ENCODE measurements around the gene ANKMY2.

Gene ANKMY2

GRCh38 chr7:16670021-16670420 lies 24.5 kb upstream of the ANKMY2 start:
- CTCF ChIA-PET, result no interaction called here
- DNase-seq, result no peak
- no peak overlapping the region for H3K27ac ChIP-seq (ENCODE audit: insufficient read depth in 1 of 2, low read depth in 1 of 2, low read length in 2 of 2, poor library complexity in 1 of 2, severe bottlenecking in 2 of 2)
- no peaks in the 10 kb centered on the region for H3K27me3 ChIP-seq (replicated peaks in 2 of 5; ENCODE audit: control insufficient read depth in 4 of 5, insufficient read depth in 5 of 5, low read length in 4 of 5)
- POLR2A ChIA-PET, result no interaction called here
- WGBS (ENCODE audit: insufficient coverage), result no CpG with 5 or more reads among the region's 1 CpG
- H3K4me1 ChIP-seq (ENCODE audit: control extremely low read depth in 1 of 4, control insufficient read depth in 4 of 4, insufficient read depth in 4 of 4, low read length in 3 of 4), result peaks cover 0 to 11% (median 3%) of the 10 kb centered on the region in 4 experiments
- H3K4me3 ChIP-seq (ENCODE audit: control insufficient read depth in 1 of 7, extremely low read depth in 1 of 7, insufficient read depth in 4 of 7, low read depth in 2 of 7, low read length in 6 of 7), result no peak overlapping the region
- H3K36me3 ChIP-seq (ENCODE audit: control insufficient read depth in 4 of 4, insufficient read depth in 4 of 4, low read length in 3 of 4), result peaks cover 23 to 63% (median 38%) of the 10 kb centered on the region in 4 experiments
- peaks cover 0 to 3% (median 0%) of the 10 kb centered on the region in 5 experiments for H3K9me3 ChIP-seq (ENCODE audit: control extremely low read depth in 1 of 5, control insufficient read depth in 4 of 5, insufficient read depth in 2 of 5, low read depth in 1 of 5, low read length in 4 of 5)

GRCh38 chr7:16669581-16669980 lies 24.0 kb upstream of the ANKMY2 start:
- CTCF ChIA-PET, result interaction anchor here (0.9 kb wide), 1 partner anchor 11 kb away, joined by 3 read pairs; no protein-coding TSS in a partner anchor
- Histone ChIP-seq H3K4me1 (ENCODE audit: control extremely low read depth in 1 of 4, control insufficient read depth in 4 of 4, insufficient read depth in 4 of 4, low read length in 3 of 4) (peaks cover 0 to 11% (median 3%) of the 10 kb centered on the region in 4 experiments), H3K27me3 (replicated peaks in 2 of 5; ENCODE audit: control insufficient read depth in 4 of 5, insufficient read depth in 5 of 5, low read length in 4 of 5) (no peaks in the 10 kb centered on the region), H3K36me3 (ENCODE audit: control insufficient read depth in 4 of 4, insufficient read depth in 4 of 4, low read length in 3 of 4) (peaks cover 20 to 60% (median 37%) of the 10 kb centered on the region in 4 experiments), H3K4me3 (ENCODE audit: control insufficient read depth in 1 of 7, extremely low read depth in 1 of 7, insufficient read depth in 4 of 7, low read depth in 2 of 7, low read length in 6 of 7) (no peak overlapping the region), H3K27ac (ENCODE audit: insufficient read depth in 1 of 2, low read depth in 1 of 2, low read length in 2 of 2, poor library complexity in 1 of 2, severe bottlenecking in 2 of 2) (no peak overlapping the region), H3K9me3 (ENCODE audit: control extremely low read depth in 1 of 5, control insufficient read depth in 4 of 5, insufficient read depth in 2 of 5, low read depth in 1 of 5, low read length in 4 of 5) (peaks cover 0 to 3% (median 0%) of the 10 kb centered on the region in 5 experiments)
- DNase-seq, result no peak
- WGBS (ENCODE audit: insufficient coverage), result 100% methylated on average over 1 of the region's 2 CpGs
- POLR2A ChIA-PET, result no interaction called here

GRCh38 chr7:16668978-16669377 lies 23.4 kb upstream of the ANKMY2 start:
- peaks cover 0 to 3% (median 0%) of the 10 kb centered on the region in 5 experiments for H3K9me3 ChIP-seq (ENCODE audit: control extremely low read depth in 1 of 5, control insufficient read depth in 4 of 5, insufficient read depth in 2 of 5, low read depth in 1 of 5, low read length in 4 of 5)
- 98% methylated on average over 5 of the region's 5 CpGs for WGBS (ENCODE audit: insufficient coverage)
- peaks cover 17 to 60% (median 36%) of the 10 kb centered on the region in 4 experiments for H3K36me3 ChIP-seq (ENCODE audit: control insufficient read depth in 4 of 4, insufficient read depth in 4 of 4, low read length in 3 of 4)
- no peaks in the 10 kb centered on the region for H3K27me3 ChIP-seq (replicated peaks in 2 of 5; ENCODE audit: control insufficient read depth in 4 of 5, insufficient read depth in 5 of 5, low read length in 4 of 5)
- H3K4me1 ChIP-seq (ENCODE audit: control extremely low read depth in 1 of 4, control insufficient read depth in 4 of 4, insufficient read depth in 4 of 4, low read length in 3 of 4), result peaks cover 0 to 11% (median 3%) of the 10 kb centered on the region in 4 experiments
- no peak for DNase-seq
- CTCF ChIA-PET, result interaction anchor here (0.9 kb wide), 1 partner anchor 11 kb away, joined by 3 read pairs; no protein-coding TSS in a partner anchor
- POLR2A ChIA-PET, result no interaction called here
- H3K4me3 ChIP-seq (ENCODE audit: control insufficient read depth in 1 of 7, extremely low read depth in 1 of 7, insufficient read depth in 4 of 7, low read depth in 2 of 7, low read length in 6 of 7), result no peak overlapping the region
- H3K27ac ChIP-seq (ENCODE audit: insufficient read depth in 1 of 2, low read depth in 1 of 2, low read length in 2 of 2, poor library complexity in 1 of 2, severe bottlenecking in 2 of 2), result peak overlapping the region in 1 of 2 experiments; percentile 25

GRCh38 chr7:16668049-16668858 lies 22.7 kb upstream of the ANKMY2 start:
- Histone ChIP-seq H3K9me3 (ENCODE audit: control extremely low read depth in 1 of 5, control insufficient read depth in 4 of 5, insufficient read depth in 2 of 5, low read depth in 1 of 5, low read length in 4 of 5) (peaks cover 0 to 3% (median 0%) of the 10 kb centered on the region in 5 experiments), H3K27me3 (replicated peaks in 2 of 5; ENCODE audit: control insufficient read depth in 4 of 5, insufficient read depth in 5 of 5, low read length in 4 of 5) (no peaks in the 10 kb centered on the region), H3K27ac (ENCODE audit: insufficient read depth in 1 of 2, low read depth in 1 of 2, low read length in 2 of 2, poor library complexity in 1 of 2, severe bottlenecking in 2 of 2) (peak overlapping the region in 1 of 2 experiments; percentile 25), H3K4me1 (ENCODE audit: control extremely low read depth in 1 of 4, control insufficient read depth in 4 of 4, insufficient read depth in 4 of 4, low read length in 3 of 4) (peaks cover 0 to 11% (median 3%) of the 10 kb centered on the region in 4 experiments), H3K4me3 (ENCODE audit: control insufficient read depth in 1 of 7, extremely low read depth in 1 of 7, insufficient read depth in 4 of 7, low read depth in 2 of 7, low read length in 6 of 7) (no peak overlapping the region), H3K36me3 (ENCODE audit: control insufficient read depth in 4 of 4, insufficient read depth in 4 of 4, low read length in 3 of 4) (peaks cover 15 to 60% (median 36%) of the 10 kb centered on the region in 4 experiments)
- DNase-seq, result peak in 2 of 3 donors; percentile 59 to 63
- ChIA-PET CTCF (interaction anchor here (0.9 to 2.0 kb wide), 4 partner anchors 10 to 23 kb away, joined by 3 to 4 read pairs (median 4); no protein-coding TSS in a partner anchor), POLR2A (no interaction called here)
- 84% methylated on average over 8 of the region's 11 CpGs for WGBS (ENCODE audit: insufficient coverage)

GRCh38 chr7:16667355-16667754 lies 21.8 kb upstream of the ANKMY2 start:
- H3K4me3 ChIP-seq (ENCODE audit: control insufficient read depth in 1 of 7, extremely low read depth in 1 of 7, insufficient read depth in 4 of 7, low read depth in 2 of 7, low read length in 6 of 7), result no peak overlapping the region
- ChIA-PET CTCF (interaction anchor here (0.9 to 2.0 kb wide), 5 partner anchors 9 to 72 kb away, joined by 3 to 4 read pairs (median 3); no protein-coding TSS in a partner anchor), POLR2A (no interaction called here)
- H3K4me1 ChIP-seq (ENCODE audit: control extremely low read depth in 1 of 4, control insufficient read depth in 4 of 4, insufficient read depth in 4 of 4, low read length in 3 of 4), result peaks cover 0 to 15% (median 6%) of the 10 kb centered on the region in 4 experiments
- no peak for DNase-seq
- H3K36me3 ChIP-seq (ENCODE audit: control insufficient read depth in 4 of 4, insufficient read depth in 4 of 4, low read length in 3 of 4), result peaks cover 12 to 56% (median 32%) of the 10 kb centered on the region in 4 experiments
- no peak overlapping the region for H3K27ac ChIP-seq (ENCODE audit: insufficient read depth in 1 of 2, low read depth in 1 of 2, low read length in 2 of 2, poor library complexity in 1 of 2, severe bottlenecking in 2 of 2)
- WGBS (ENCODE audit: insufficient coverage), result no CpG with 5 or more reads among the region's 3 CpGs
- H3K9me3 ChIP-seq (ENCODE audit: control extremely low read depth in 1 of 5, control insufficient read depth in 4 of 5, insufficient read depth in 2 of 5, low read depth in 1 of 5, low read length in 4 of 5), result peaks cover 0 to 3% (median 0%) of the 10 kb centered on the region in 5 experiments
- no peaks in the 10 kb centered on the region for H3K27me3 ChIP-seq (replicated peaks in 2 of 5; ENCODE audit: control insufficient read depth in 4 of 5, insufficient read depth in 5 of 5, low read length in 4 of 5)

GRCh38 chr7:16661924-16662323 lies 16.4 kb upstream of the ANKMY2 start:
- 100% methylated on average over 1 of the region's 1 CpG for WGBS (ENCODE audit: insufficient coverage)
- no peak overlapping the region for H3K4me3 ChIP-seq (ENCODE audit: control insufficient read depth in 1 of 7, extremely low read depth in 1 of 7, insufficient read depth in 4 of 7, low read depth in 2 of 7, low read length in 6 of 7)
- ChIA-PET POLR2A (no interaction called here), CTCF (interaction anchor here (1.0 kb wide), 1 partner anchor 13 kb away, joined by 3 read pairs; no protein-coding TSS in a partner anchor)
- H3K36me3 ChIP-seq (ENCODE audit: control insufficient read depth in 4 of 4, insufficient read depth in 4 of 4, low read length in 3 of 4), result peaks cover 0 to 17% (median 8%) of the 10 kb centered on the region in 4 experiments
- H3K9me3 ChIP-seq (ENCODE audit: control extremely low read depth in 1 of 5, control insufficient read depth in 4 of 5, insufficient read depth in 2 of 5, low read depth in 1 of 5, low read length in 4 of 5), result no peaks in the 10 kb centered on the region
- peaks cover 6 to 31% (median 19%) of the 10 kb centered on the region in 4 experiments for H3K4me1 ChIP-seq (ENCODE audit: control extremely low read depth in 1 of 4, control insufficient read depth in 4 of 4, insufficient read depth in 4 of 4, low read length in 3 of 4)
- H3K27ac ChIP-seq (ENCODE audit: insufficient read depth in 1 of 2, low read depth in 1 of 2, low read length in 2 of 2, poor library complexity in 1 of 2, severe bottlenecking in 2 of 2), result peak overlapping the region in 1 of 2 experiments; percentile 46
- no peak for DNase-seq
- H3K27me3 ChIP-seq (replicated peaks in 2 of 5; ENCODE audit: control insufficient read depth in 4 of 5, insufficient read depth in 5 of 5, low read length in 4 of 5), result no peaks in the 10 kb centered on the region
